ENCODE measurements around the gene EML6.

DNA sequence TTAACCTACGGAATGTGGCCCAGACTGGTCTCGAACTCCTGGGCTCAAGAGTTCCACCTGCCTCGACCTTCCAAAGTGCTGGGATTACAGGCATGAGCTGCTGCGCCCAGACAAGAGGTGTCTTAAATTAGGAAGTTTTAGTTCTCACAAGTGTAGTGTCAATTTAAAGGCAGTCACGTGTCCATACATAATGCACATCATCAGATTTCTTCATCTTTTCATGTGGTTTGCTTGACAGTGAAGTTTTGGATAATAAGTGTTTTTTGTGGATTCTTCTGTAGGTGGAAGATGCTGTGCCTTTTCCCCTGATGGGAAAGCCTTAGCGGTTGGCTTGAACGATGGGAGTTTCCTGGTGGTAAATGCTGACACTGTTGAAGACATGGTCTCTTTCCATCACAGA is 179.3 kb downstream of the EML6 start:
- TF ChIP-seq EZH2 (IDR thresholded peaks at IDR 0.05) (no peak), POLR2AphosphoS5 (IDR thresholded peaks at IDR 0.05; ENCODE audit: borderline replicate concordance, low read depth, low read length) (no peak)

All from SK-N-MC (cell line).